Muscle of back (tissue), 11 donors: ENCODE results near the gene SPATA13. TPM values are rescaled to one million over a fixed set of nuclear protein-coding genes. Genes with fewer than 3 reads are reported as not detected.

ENCODE experiments used
- DNase-seq, 3 donors: peaks; one replicate each; pipeline versions ENCODE4 v3.0.0 to v3.0.0-alpha.2; 2013
- polyA plus RNA-seq, 10 donors: library from polyadenylated mRNA; unstranded; fragments of 120-200 nt; gene quantifications; one replicate each; pipeline ENCODE4 v1.2.1, GENCODE V29; 2013; ENCODE audit not compliant: insufficient read length in 10 of 10

SPATA13 gene
- polyA plus RNA-seq, 10 donors = 3.0 to 6.0 (median 4.3) TPM

DNA sequence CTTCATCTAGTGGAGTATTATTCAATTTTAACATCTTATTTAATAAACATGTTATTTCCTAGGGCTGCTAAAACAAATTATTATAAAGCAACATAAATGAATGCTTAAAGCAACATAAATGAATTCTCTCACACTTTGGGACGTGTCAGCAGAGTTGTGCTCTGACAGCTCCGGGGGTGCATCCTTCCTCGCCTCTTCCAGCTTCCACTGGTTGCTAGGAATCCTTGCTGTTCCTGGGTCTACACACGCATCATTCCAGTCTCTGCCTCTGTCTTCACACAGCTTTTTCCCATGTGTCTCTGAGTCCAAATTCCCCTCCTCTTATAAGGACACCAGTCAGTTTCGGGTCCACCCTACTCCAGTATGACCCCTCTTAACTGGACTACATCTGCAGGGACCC is 21.6 kb upstream of the SPATA13 start:
- DNase-seq = no peak

DNA sequence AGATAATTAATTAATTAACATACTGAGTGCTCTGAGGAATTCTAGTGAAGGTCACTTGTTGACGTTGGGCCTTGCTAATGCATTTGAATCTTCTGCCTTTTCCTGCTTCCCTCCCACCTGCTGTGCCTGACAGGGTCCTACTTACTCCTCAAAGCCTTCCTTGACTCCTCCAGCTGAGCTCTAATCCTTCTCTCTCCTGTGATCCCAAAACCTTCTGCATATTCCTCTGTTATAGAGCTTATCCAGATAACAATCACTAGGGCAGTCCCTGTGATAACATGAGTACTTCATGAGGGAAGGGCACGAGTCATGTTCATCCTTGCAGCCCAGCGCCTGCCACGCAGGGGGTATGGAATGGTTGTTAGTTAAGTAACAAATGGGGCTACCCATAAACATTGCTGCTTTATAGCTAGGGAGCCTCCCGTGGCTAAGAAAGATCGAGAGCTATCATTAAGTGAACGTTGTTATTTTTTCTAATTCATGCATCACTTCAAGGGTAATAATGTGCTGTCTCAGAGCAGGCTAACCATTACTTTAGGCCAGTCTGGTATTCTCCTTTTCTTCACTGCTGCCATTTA is 19.1 kb upstream of the SPATA13 start:
- no peak for DNase-seq

DNA sequence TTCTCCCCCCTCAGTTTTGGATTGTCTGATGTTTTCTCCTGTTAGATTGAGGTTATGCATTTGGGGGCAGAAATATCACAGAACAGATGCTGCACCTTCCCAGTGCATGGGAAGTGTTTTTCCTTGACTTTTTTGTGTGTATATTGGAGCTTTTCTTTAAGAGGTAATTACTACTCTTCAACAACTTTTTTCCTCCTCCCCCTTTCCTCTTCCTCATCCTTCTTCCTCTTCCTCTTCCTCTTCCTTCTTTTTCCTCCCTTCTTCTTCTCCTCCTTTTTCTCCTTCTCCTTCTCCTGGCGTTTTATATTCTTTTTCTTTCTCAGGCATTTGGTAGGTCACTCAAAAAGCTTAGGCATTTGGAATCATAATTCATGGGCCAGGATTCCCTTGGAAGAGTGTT is 18.1 kb upstream of the SPATA13 start:
- DNase-seq = no peak

DNA sequence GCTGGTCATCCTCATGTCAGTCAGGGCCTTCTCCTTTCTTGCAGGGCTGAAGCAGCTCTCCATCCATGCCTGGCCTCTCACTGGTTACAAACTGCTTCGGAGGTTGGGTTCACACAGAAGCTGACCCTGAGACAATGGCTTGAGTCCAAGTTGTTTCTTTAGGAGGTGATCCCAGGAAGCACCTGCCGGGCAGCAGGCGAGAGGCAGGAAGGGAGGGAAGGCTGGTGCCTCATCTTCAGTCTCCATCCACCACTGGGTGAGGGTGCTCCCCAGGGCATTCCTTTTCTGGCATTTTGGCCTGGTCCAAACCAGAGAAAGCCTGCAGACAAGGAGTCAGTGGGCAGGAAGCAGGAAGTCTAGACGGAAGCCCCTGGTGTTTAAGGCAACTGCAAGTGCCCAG is 17.6 kb upstream of the SPATA13 start:
- no peak for DNase-seq

DNA sequence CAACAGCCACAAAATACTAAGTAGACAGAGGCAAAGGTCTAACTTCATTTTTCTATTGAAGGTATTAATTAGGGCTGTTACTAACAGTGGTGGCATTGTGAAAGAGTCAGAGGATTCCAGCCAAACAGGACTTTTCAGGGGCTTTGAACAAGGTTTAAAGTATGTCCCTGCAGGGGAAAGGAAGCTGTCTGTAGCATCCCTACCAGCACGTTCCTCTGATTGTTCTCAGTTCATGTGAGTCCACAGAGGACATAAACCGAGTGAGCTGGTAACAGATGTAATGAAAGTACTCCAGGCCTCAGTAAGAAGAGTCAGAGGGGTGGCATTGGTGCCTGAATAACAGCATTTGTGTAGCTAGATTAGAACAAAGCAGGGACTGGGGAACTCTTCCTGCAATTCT is 15.3 kb upstream of the SPATA13 start:
- DNase-seq = no peak

DNA sequence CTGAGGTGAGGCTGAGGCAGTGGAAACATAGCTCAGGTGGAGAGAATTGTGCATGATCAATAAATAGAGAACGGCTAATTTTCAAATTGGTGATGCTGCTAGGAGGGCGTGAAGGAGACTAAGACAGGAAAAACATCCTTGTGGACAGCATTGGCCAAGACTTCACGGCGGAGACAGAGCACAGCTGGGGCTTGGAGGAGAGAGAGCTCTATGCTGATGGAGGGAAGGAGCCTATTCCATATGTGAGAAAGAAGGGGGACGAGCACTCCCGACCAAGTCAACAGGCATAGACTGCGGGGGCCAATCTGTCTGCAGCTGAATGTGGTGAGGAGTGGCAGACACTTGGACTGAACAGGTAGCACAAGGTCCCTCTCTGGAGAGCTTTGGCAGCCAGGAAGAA is 14.8 kb upstream of the SPATA13 start:
- no peak for DNase-seq

DNA sequence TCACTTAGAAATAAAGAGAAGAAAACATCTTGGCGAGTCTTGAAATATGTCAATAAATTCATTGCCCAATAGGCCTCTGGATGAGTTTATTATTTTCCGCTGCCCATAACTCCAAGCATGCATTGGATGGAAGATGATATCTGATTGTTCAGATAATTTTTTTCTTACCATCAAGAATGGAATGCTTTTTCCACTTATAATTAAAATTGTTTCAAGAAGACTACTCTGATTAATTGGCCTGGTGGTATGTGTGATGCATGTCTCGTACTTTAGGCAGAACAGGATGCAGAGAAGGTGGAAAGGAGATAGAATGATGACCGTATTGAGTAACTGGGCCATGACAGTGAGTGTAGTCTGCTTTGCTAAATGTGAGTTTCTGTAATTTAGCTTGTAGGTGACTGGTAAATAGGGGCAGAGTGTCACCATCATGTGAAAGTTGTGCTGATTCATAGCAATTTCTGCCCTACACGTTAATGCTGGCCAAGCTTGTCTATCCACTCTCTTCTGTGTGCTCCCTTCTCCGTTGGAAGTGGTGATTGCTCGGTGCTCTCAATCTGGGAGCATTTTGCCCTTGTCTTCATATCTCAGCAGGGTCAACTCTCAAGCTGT is 13.5 kb upstream of the SPATA13 start:
- no peak for DNase-seq

DNA sequence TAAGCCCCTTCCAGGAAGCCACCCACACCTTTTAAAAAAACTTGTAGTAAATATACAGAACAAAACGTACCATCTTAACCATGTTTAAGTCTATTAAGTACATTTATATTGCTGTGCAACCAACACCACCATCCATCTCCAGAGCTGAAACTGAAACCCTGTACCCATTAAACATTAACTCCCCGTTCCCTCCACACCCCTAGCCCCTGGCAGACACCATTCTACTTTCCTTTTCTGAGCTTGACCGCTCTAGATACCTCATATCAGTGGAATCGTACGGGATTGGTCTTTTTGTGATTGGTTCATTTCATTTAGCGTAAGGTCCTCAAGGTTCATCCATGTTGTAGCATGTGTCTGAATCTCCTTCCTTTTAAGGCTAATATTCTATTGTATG is 13.0 kb upstream of the SPATA13 start:
- no peak for DNase-seq

DNA sequence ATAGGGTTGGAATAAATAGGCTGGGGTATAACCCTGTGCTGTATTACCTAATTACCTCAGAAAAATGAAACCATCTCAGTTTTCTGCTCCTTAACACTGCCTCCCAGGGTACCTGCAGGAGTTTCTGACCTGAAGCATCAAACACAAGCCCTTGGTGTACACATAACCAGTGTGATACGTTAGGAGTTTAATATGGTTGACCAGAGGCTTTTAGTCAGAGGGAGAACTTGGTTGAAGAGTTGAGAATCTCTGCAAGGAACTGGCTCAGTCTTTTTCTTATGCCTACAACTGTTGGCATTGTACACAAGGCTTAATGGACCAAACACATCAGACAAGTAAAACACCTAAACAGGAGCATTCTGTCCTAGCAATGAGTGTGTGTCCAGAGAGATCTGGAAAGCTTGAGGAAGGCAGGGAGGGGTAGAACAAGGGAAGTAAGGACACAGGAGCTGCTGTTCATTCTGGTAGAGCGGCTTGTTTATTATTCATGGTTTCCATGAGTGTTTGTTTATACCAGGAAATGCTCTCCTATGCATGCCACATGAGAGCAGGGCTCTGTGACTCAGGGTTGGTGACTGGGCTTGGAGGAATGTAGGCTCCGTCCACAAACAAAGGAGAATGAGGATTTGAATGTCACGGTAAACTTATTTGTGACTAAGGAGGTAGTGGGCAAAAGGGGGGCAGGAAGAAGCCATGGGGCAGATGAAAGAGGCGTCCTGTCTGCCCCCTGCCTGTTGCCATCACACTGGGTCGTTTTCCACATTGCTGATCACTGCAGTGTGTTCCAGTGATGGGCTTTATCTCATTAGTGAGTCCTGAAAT is 11.9 kb upstream of the SPATA13 start:
- peak in 1 of 3 donors; percentile 84 for DNase-seq

DNA sequence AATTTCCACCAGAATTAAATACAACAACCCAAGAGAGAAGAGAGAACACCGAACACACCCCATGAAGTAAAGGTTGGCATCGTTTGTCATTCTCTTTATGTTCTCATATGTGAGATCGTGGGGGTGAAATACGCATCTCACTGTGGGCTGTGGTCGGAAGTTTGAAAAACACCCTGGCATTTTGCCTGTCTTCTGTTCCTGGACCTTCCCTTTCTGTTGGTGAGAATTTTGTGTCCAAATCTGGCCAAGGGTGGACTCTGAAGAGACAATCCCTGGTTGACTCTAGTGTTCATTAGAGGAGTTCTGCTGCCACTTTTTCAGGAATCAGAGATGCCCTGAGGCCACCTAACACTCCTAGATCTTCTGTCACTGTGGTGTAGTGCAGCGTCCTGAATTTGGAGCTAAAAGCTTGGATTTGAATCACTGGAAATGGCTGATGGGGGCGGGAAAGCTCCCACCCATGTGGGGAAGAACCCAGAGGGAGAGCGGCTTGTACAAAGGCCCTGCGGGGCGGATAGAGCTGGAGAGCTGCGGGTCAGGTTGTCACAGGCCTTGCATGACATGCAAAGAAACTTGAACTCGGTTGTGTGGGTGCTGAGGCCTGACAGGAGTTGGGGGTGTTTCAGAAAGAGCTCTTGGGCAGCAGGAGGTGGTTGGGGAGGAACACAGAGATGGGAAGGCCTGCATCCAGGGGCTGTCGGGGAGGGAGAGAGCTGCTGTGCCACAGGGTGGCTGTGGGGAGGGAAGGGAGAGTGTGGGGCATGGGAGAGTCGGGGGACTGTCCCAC is 11.1 kb upstream of the SPATA13 start:
- no peak for DNase-seq

DNA sequence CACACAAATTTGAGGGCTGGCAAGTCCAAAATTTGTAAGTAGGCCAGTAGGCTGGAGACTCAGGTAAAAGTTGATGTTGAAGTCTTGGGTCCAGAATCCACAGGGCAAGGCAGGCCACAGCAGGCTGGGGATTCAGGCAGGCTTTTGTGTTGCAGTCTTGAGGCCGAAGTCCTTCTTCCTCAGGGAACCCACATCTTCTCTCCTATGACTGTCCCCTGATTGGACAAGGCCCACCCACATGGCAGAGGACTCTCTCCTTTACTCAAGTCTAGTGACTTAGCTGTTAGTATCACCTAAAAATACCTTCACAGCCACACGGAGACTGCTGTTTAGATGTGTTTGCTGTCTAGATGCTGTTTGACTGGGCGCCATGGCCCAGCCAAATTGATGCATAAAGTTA is 9.9 kb upstream of the SPATA13 start:
- no peak for DNase-seq

DNA sequence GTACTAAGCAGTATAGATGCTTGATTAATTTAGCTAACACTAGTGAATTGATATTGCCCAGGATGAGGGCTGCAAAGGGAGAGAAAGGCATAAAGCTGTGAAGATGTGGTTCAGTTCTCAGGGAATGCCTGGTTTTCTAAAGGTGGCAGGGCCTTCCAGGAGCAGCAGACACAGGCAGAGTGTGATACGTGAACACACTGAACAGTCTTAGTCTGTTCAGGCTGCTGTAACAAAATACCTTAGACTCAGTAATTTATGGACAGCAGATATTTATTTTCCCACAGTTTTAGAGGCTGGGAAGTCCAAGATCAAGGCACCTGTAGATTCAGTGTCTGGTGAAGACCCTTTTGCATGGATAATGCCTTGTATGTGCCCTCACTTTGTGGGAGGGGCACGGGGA is 8.7 kb upstream of the SPATA13 start:
- DNase-seq = no peak

DNA sequence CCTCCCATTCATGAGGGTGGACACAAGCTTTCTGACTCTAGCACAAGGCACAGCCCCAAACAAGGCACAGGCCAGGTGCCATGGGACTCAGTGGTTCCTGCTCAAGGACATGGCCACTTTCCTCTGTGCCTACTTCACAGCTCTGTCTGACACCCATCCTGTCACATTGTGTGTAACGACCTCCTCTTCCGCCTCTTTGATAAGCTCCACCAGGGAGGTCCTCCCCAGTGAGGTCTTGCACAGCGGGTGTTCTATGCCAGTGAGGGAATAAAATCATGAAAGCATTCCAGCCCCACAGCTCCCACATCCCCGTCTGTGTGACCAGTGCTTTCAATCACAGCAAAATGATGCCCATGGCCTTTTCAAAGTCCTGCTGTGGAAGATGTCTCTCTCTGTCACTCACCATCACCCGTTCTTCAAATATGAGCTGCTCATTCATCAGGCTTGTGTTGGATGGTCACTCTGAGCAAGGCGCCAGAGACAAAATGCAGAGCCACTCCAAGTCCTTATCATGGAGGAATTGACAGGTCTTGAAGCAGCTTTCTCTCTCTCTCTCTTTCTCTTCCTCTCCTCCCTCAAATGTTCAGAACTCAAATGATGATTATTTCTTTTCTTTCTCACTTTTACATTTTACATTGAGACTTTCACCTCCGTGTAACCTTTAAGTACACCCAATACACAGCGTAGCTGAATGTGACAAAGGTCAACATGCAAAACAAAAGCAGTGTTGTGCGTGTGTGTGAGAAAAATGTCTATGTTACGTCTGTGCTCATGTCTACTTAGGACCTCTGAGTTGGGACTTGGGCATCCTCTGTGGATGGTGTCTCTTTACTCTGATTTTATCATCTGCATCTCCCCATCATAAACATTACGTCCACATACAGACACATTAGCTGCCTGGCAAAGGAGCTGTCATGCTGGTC is 8.0 kb upstream of the SPATA13 start:
- DNase-seq = no peak

DNA sequence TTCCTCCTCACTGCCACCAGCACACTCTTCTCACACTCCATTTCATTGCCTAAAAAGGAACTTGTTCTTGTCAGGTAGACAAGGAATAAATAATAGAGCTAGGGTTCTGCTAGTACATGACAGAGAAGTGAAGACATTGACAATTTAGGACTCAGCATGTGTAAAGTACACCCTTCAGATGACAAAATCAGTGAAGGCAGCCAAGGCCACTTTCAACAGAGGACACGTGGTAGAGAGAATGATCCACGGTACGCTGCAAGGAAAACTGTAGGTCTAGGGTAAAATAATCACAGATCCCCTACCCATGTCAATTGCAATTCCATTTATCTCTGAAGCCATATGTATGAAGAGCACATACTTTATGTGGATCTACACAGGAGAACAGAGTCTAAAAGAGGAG is 7.2 kb upstream of the SPATA13 start:
- DNase-seq = no peak

DNA sequence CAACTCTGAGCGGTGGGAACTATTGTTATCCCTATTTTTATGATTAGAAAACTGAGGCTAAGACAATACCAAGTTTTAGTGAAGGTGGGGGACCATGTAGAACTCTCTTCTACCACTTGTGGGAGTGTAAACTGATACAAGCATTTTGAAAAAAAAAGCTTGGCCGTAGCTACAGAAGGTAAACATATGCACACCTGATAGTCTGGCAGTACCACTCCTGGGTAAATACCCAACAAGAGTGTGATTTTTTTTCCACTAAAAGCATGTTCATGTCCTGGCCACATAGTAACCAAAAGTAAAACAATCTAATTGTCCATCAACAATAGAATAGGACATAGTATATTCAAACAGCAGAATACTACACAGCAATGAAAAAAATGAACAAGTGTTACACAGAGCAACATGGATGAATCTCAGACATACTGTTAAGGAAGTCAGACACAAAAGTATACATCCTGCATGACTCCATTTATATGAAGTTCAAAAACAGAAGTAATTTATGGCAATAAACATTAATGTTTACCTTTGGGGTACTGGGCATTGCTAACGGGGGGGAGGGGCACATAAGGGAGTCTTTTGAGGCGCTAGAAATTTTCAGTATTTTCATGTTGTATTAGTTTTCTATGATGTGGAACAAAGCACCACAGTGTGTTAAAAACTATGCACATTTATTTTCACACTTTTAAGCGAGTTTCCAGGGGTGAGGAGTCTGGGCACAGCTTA is 6.4 kb upstream of the SPATA13 start:
- DNase-seq = no peak

DNA sequence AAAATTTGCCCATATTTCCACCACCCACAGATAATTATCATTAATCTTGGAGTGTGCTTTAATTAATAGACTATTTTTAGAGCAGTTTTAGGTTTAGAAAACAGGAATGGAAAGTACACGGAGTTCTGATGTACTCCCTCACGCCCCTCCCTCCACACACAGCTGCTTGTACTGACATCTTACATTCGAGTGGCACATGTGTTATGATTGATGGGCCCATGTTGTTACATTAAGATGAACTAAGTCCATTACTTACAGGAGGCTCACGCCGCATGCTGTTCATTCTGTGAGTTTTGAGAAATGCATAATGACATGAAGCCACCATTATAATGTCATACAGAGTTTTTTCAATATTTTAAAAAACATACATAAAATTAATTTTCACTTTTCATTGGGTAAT is 1.2 kb upstream of the SPATA13 start:
- DNase-seq = peak in 1 of 3 donors; percentile 16

DNA sequence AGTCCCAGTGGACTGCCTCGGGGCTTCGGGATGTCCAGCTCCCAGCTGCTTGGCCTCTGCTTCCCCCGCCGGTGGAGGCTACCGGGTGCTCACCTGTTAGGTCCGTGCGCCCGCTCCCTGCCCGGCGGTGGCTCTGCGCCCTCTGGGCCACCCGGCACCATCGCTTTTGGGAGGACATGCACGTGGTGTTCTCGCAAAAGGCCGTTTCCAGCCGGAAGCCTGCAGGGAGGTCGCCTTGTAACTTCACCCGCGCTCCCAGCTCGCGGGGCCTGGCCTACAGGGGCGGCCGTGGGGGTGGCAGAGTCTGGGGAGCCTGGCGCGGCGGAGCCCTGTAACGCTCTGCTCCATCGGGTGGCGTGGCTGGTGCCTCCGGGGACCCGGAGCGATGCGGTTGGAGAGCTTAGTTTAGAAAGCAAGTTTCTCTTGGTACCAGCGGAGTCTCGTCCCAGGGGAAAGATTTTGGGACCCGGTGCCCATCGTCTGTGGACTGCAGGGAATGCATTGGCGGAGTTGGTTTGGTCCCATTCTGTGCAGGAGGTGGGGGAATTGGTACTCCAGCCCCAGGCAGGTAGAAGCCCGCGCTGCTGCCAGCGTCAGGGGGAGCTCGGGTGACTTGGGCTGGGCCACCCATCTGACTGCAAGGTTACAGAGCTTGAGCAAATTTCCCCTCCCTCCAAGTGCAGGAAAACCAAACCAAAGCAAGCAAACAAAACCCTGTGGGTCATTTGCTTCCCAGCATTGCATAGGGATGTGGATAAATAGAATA is 673 bp downstream of the SPATA13 start:
- DNase-seq = no peak

DNA sequence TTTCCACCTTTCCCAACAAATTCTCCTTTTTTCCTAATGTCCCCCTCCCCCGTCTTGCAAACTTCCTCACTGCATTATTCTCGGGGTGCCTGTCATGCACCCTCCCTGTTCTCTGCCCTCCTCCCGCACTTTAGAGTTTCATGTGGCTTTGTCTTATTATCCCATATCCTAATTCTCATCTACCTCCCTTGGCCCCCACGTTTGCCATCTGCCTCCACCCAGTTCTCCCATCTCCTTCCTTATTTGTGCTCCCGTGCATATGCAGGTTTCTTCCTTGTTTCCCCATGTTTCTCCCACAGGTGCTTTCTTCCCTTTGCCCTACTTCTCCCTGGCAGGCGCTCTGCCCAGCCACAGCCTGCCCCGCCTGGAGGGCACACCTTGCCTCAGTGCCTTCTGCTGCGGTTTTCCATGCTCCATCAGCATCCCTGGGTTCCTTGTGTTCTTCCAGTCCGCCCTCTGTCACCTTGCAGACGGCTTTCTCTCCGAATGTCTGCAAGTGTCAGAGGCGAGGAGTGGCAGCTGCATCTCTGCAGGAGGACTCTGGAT is 1.5 kb downstream of the SPATA13 start:
- no peak for DNase-seq

DNA sequence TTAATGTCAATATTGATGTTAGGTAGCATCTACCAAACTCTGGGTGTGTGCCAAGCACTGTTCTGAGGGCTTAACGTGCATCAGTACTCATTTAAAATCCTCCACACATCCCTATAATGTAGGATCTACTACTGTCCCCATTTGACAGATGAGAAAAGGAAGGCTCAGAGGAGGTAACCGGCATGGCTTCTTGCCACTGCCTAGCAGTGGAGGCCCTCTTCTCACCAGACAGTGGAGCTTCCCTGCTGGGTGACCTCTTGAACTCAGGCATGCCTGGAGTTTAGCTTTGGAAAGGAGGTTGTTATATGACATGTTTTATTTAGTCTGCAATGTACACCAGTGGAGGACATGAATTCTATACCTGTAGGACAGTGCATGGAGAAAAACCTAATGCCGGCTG is 2.1 kb downstream of the SPATA13 start:
- no peak for DNase-seq

DNA sequence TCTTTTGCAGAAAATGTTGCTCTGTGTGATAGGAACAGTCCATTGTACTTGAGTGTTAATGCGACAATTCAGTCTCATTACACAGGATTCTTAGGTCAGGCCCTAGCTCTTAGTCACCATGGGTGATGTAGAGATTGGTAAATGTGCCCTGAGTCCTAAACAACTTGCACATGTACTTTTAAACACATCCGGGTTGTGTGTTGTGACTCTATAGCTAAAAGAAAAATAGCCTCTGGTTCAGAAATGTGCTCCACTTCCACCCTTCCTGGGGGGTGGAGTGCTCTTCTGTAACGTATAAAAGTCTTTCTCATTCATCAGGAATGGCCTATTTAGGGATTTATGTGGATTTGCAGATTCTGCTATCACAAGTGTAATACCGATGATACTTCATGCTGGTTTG is 5.2 kb downstream of the SPATA13 start:
- DNase-seq = no peak
